RWPE2 (cell line): Measurements from ENCODE around the gene MPI.
"Not testable (repeated sequence)": the region's sequence is repeated elsewhere in the genome, so short reads cannot be mapped to it uniquely, and the experiment has no call there.

Experiments used
- ATAC-seq: fragments of 200-7000 bp; cut with Tn5 transposase; 3 replicates; pipeline ENCODE4 v1.9.1; 2021; ENCODE audit warnings: low read depth
- DNase-seq: peaks from one replicate; pipeline ENCODE4 v3.0.0-alpha.2; 2020; ENCODE audit warnings: low spot score
- H3K27ac ChIP-seq: fragments of 450-650 bp; 2 replicates; pipeline ENCODE4 v1.5.1; 2017; ENCODE audit warnings: mild to moderate bottlenecking; ENCODE audit not compliant: poor library complexity, severe bottlenecking
- H3K27me3 ChIP-seq: fragments of 250-450 bp; sonication (Bioruptor Pico); 2 replicates; pipeline ENCODE4 v1.5.1; 2021; ENCODE audit warnings: mild to moderate bottlenecking, moderate library complexity; ENCODE audit not compliant: insufficient read depth, poor library complexity, severe bottlenecking
- H3K36me3 ChIP-seq: fragments of 250-450 bp; sonication (Bioruptor Pico); 2 replicates; pipeline ENCODE4 v1.5.1; 2020; ENCODE audit warnings: low read depth, mild to moderate bottlenecking, moderate library complexity
- H3K4me1 ChIP-seq: fragments of 250-450 bp; sonication (Bioruptor Pico); 2 replicates; pipeline ENCODE4 v1.5.1; 2021; ENCODE audit warnings: mild to moderate bottlenecking, moderate library complexity; ENCODE audit not compliant: insufficient read depth, poor library complexity, severe bottlenecking
- H3K4me3 ChIP-seq: fragments of 250-450 bp; sonication (Bioruptor Pico); 2 replicates; pipeline ENCODE4 v1.5.1; 2021; ENCODE audit warnings: mild to moderate bottlenecking, moderate library complexity; ENCODE audit not compliant: severe bottlenecking
- H3K9me3 ChIP-seq: fragments of 250-450 bp; sonication (Bioruptor Pico); 2 replicates; pipeline ENCODE4 v1.5.1; 2021; ENCODE audit warnings: mild to moderate bottlenecking, moderate library complexity; ENCODE audit not compliant: severe bottlenecking
- TF ChIP-seq, protein P1 (sequence below): fragments of 450-650 bp; IDR thresholded peaks from one replicate; pipeline ENCODE4 v1.5.1; 2017; ENCODE audit warnings: mild to moderate bottlenecking, moderate library complexity; ENCODE audit not compliant: poor library complexity, severe bottlenecking

The MPI gene

DNA sequence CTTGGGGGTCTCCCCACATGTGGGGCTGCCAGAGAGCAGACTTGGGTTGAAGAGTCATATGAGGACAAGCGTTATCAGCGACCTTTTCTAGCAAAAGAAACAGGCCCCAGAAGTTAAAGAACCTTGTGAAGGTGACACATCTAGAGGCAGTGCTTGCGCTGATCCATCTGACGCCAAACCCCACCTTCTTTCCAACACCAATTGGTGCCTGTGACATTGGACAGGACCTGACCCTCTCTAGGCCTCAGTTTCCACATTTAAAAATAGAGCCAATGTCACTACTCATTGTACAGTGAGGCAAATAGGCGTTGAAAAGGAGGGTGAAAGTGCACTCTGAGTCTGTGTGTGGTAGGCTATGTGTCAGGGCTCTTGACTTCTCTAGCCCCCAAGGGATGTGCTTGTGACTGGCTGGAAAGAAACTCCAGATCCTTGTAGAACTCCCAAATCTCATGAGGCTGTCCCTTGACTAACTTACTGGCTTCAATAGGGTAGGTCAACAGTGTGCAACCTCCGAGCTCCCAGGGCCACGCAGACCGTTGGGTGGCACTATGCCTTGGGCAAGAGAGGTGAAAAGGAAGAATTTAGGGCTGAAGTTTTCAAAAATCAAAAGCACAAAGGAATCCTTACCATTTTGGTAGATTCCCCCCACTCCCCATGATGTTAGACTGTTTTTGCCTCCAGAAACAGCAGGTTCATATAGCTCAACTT lies 17.5 kb downstream of the MPI start:
- DNase-seq (no peak), ATAC-seq (peak; percentile 20)
- Histone ChIP-seq H3K9me3 (no peaks in the 10 kb centered on the region), H3K27ac (peak overlapping the region; percentile 55), H3K4me3 (peak overlapping the region; percentile 94), H3K36me3 (peaks cover 27% of the 10 kb centered on the region), H3K4me1 (peaks cover 4% of the 10 kb centered on the region), H3K27me3 (no peaks in the 10 kb centered on the region)
- TF ChIP-seq, protein P1, sequence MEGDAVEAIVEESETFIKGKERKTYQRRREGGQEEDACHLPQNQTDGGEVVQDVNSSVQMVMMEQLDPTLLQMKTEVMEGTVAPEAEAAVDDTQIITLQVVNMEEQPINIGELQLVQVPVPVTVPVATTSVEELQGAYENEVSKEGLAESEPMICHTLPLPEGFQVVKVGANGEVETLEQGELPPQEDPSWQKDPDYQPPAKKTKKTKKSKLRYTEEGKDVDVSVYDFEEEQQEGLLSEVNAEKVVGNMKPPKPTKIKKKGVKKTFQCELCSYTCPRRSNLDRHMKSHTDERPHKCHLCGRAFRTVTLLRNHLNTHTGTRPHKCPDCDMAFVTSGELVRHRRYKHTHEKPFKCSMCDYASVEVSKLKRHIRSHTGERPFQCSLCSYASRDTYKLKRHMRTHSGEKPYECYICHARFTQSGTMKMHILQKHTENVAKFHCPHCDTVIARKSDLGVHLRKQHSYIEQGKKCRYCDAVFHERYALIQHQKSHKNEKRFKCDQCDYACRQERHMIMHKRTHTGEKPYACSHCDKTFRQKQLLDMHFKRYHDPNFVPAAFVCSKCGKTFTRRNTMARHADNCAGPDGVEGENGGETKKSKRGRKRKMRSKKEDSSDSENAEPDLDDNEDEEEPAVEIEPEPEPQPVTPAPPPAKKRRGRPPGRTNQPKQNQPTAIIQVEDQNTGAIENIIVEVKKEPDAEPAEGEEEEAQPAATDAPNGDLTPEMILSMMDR: no peak

GRCh38 chr15:74908635-74909034 lies 18.8 kb downstream of the MPI start:
- H3K4me1 ChIP-seq: peaks cover 4% of the 10 kb centered on the region
- no peak overlapping the region for H3K4me3 ChIP-seq
- no peak overlapping the region for H3K27ac ChIP-seq
- TF ChIP-seq, protein P1: no peak
- ATAC-seq (no peak), DNase-seq (no peak)
- H3K36me3 ChIP-seq: peaks cover 16% of the 10 kb centered on the region
- no peaks in the 10 kb centered on the region for H3K9me3 ChIP-seq
- no peaks in the 10 kb centered on the region for H3K27me3 ChIP-seq

- Histone ChIP-seq H3K27me3 (no peaks in the 10 kb centered on the region), H3K4me3 (no peak overlapping the region), H3K4me1 (no peaks in the 10 kb centered on the region), H3K36me3 (peaks cover 34% of the 10 kb centered on the region), H3K9me3 (no peaks in the 10 kb centered on the region), H3K27ac (no peak overlapping the region)
- TF ChIP-seq, protein P1: no peak
- DNase-seq (no peak), ATAC-seq (peak; percentile 21; the same call in 1 of the 3 replicates)
These were observed 23.2 kb downstream of the MPI start for GRCh38 chr15:74913041-74913440.

GRCh38 chr15:74913799-74914198 lies 24.0 kb downstream of the MPI start:
- not testable (repeated sequence) for DNase-seq, H3K27me3 ChIP-seq, H3K27ac ChIP-seq, ATAC-seq, H3K4me3 ChIP-seq, H3K4me1 ChIP-seq, H3K9me3 ChIP-seq
- peaks cover 42% of the 10 kb centered on the region for H3K36me3 ChIP-seq

- Histone ChIP-seq H3K4me3 (no peak overlapping the region), H3K36me3 (peaks cover 78% of the 10 kb centered on the region), H3K4me1 (no peaks in the 10 kb centered on the region), H3K9me3 (no peaks in the 10 kb centered on the region), H3K27me3 (no peaks in the 10 kb centered on the region), H3K27ac (no peak overlapping the region)
- TF ChIP-seq, protein P1: no peak
- no peak for ATAC-seq
- no peak for DNase-seq
These were observed 27.8 kb downstream of the MPI start for GRCh38 chr15:74917676-74918075.
